Left forelimb (tissue), 1 donor: ENCODE results near the gene TSPAN4.

Experiments
- DNase-seq: peaks from one replicate; pipeline ENCODE4 v3.0.0-alpha.2; 2018; ENCODE audit warnings: low spot score

The TSPAN4 gene

GRCh38 chr11:865462-866430, 23.1 kb downstream of the TSPAN4 start:
- DNase-seq: no peak

- DNase-seq: no peak
Measured at GRCh38 chr11:866481-866880, 23.8 kb downstream of the TSPAN4 start.

GRCh38 chr11:867856-868358, 25.3 kb downstream of the TSPAN4 start:
- no peak for DNase-seq

DNA sequence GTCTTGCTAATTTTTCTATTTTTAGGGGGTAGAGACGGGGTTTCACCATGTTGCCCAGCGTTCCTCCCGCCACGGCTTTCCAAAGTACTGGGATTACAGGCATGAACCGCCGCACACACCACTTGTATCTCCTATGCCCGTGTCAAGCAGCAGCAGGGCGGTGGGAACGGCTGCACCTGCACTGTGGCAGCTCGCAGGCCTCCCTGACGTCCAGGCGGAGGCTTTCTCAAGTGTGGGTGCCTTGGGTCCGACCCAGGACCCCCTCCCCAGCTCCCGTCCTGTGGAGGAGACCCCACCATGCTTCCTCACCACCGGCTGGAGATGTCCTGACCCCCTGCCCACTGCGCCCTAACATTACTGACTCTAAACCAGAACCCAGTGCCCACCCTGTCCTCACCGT, 25.7 kb downstream of the TSPAN4 start:
- no peak for DNase-seq

DNA sequence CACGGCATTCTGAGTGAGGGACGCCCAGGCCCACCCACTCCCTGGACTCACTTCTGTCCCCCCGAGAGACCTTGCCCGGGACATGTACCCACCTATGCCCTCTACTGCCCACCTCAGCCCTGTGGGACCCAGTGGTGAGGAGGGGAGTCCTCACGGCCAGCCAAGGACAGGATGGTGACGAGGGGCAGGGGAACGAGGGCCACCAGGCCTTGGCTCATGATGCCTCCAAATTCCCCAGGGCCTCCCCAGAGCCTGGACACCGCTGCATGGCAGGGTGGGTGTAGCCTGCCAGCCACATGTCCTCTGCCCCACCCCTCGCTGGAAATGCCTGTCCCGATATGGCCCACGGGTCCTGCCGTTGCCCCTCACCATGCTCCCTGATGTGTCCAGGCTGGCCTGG, 26.1 kb downstream of the TSPAN4 start:
- DNase-seq: no peak

GRCh38 chr11:869399-870126, 26.9 kb downstream of the TSPAN4 start:
- DNase-seq: no peak

DNA sequence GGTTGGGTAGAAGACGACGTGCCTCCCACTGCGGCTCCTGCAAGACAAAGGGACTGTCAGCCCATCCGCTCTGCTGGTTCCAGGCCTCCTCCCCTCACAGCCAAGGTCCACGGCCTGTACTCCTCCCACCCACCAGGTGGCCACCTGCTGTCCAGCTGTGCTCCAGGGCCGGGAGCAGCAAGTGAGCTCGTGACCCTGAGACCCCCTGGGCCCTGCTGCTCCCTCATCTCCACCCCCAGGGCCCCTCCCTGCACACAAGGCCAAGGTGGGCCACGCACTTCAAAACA, 27.4 kb downstream of the TSPAN4 start:
- DNase-seq: no peak

DNA sequence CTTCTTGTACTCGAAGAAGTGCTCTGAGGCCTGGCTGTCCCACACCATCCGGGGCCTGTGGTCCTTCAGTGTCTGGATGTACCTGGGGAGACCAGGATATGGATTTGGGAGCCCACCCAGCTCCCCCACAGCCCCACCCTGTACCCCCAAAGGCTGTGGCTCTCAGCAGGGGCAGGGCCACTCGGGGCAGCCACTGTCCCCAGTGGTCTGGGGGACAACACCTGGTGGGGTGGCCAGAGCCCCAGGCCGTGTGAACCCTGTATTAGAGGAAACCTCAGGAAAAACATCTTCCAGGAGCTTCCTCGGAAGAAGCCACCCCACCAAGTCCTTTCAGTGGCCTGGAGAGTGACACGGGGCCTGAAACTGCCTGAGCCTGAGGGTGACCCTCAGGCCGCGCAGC, 27.8 kb downstream of the TSPAN4 start:
- no peak for DNase-seq

DNA sequence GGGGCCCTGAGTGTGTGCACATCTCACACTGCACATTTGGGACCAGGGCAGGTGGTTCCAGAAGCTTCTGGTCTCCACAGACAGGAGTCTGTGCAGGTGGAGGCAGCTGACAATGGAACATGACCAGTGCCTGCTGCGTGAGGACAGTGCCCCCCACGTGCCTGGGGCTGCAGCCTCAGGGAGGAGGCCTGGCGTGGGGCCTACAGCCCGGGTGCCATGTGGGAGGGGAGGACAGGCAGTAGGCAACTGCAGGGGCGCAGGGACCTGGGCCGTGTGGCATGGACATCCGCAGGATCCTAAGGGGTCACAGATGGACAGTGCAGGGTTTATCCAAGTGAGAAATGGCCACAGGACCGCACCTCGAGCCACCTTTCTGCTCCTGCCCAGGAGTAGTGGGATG, 28.8 kb downstream of the TSPAN4 start:
- DNase-seq: no peak

- DNase-seq: no peak
Measured at GRCh38 chr11:872799-873198, 30.1 kb downstream of the TSPAN4 start.

- no peak for DNase-seq
Measured at GRCh38 chr11:873706-874105, 31.1 kb downstream of the TSPAN4 start.

DNA sequence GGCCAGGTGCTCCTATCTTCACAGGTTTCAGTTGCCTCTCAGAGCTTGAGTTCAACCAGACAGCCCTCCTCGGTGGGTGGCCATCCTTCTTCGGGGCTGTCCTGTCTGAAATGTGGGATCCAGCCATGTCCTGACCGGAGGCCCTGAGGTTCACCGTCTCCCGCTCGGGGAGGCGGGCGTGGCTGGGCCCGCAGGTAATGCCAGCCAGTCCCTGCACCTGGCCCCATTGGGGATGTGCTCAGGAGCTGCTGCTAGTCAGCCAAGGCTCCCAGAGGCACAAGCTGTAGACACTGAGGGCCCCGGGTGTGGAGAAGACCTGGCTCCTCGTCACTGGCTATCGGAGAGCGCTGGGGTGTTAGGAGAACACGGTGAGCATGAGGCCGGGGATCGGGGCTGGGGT, 32.6 kb downstream of the TSPAN4 start:
- no peak for DNase-seq

GRCh38 chr11:875769-876301, 33.2 kb downstream of the TSPAN4 start:
- no peak for DNase-seq

- DNase-seq: no peak
Measured at GRCh38 chr11:876545-876944, 33.9 kb downstream of the TSPAN4 start.

- no peak for DNase-seq
Measured at GRCh38 chr11:877565-877964, 34.9 kb downstream of the TSPAN4 start.

GRCh38 chr11:880447-880846, 37.8 kb downstream of the TSPAN4 start:
- no peak for DNase-seq

GRCh38 chr11:882596-882995, 39.9 kb downstream of the TSPAN4 start:
- no peak for DNase-seq

GRCh38 chr11:883527-883926, 40.9 kb downstream of the TSPAN4 start:
- DNase-seq: no peak

- DNase-seq: no peak
Measured at GRCh38 chr11:884578-885070, 42.0 kb downstream of the TSPAN4 start.

GRCh38 chr11:886568-886967, 43.9 kb downstream of the TSPAN4 start:
- no peak for DNase-seq

DNA sequence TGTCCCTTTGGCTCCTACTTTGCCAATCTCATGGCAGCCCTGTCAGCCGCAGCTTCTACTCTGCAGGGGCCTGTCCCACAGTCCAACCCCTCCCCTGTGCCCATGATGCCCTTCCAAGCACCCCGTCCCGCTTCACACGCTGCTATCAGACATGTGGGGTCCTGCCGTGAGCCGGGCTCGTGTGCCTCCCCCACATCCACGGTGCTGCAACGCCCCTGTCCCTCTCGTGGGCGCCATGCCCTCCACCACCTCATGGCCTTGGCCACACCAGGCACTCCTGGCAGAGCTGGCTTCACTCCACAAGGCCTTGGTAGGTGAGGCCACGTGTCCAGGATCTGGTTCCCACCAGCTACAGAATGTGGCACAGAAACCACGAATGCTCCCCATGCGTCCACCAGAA, 44.9 kb downstream of the TSPAN4 start:
- DNase-seq: no peak

GRCh38 chr11:888310-889212, 45.9 kb downstream of the TSPAN4 start:
- no peak for DNase-seq
